Panc1 (cell line): ENCODE results near the gene MYPN. TPM values are rescaled to one million over a fixed set of nuclear protein-coding genes. Genes with fewer than 3 reads are reported as not detected.

Experiments
- ATAC-seq: fragments of 200-7000 bp; cut with Tn5 transposase; 2 replicates; pipeline ENCODE4 v1.9.1; 2020; ENCODE audit warnings: mild to moderate bottlenecking, moderate library complexity
- BruUV-seq: library from RNA; stranded (reverse); fragments of 400-500 nt; replicated peaks from 2 replicates; lab custom pipeline; 2021; lab: Mats Ljungman, UMichigan
- CTCF ChIA-PET: fragments of 300-600 bp; sonication (Branson Sonifier 250); formaldehyde crosslinking; loops from one replicate; lab custom pipeline; 2022; ENCODE audit warnings: antibody characterized with exemption; lab: Charles Lee
- POLR2A ChIA-PET: fragments of 300-600 bp; sonication (Branson Sonifier 250); formaldehyde crosslinking; loops from one replicate; lab custom pipeline; 2022; ENCODE audit warnings: antibody characterized with exemption; lab: Charles Lee
- DNase-seq: peaks from one replicate; pipeline ENCODE4 v3.0.0-alpha.2; 2010; ENCODE audit warnings: low read depth, low spot score
- H3K27ac ChIP-seq: 2 replicates; pipeline ENCODE4 v1.5.1; 2011; ENCODE audit warnings: mild to moderate bottlenecking, low read length, inconsistent platforms
- H3K27me3 ChIP-seq: fragments of 200-500 bp; sonication (Bioruptor generic); 2 replicates; pipeline ENCODE4 v1.6.0; 2014; ENCODE audit warnings: low read length, inconsistent platforms; ENCODE audit not compliant: control insufficient read depth, insufficient read depth
- H3K36me3 ChIP-seq: fragments of 200-500 bp; sonication (Bioruptor generic); 2 replicates; pipeline ENCODE4 v1.5.1; 2014; ENCODE audit warnings: inconsistent platforms, mild to moderate bottlenecking, low read length, moderate library complexity; ENCODE audit not compliant: control insufficient read depth, insufficient read depth
- H3K4me1 ChIP-seq: 2 replicates; pipeline ENCODE4 v1.5.1; 2011; ENCODE audit warnings: inconsistent platforms, mild to moderate bottlenecking, low read length, moderate library complexity; ENCODE audit not compliant: control insufficient read depth, insufficient read depth
- H3K4me3 ChIP-seq, 2 experiments: 2 replicates each; pipeline ENCODE4 v1.5.1; 2011 to 2012; ENCODE audit warnings: low read depth in 2 of 2, low read length in 2 of 2, mild to moderate bottlenecking in 2 of 2, inconsistent platforms in 1 of 2, moderate library complexity in 1 of 2
- H3K9me3 ChIP-seq: fragments of 200-500 bp; sonication (Bioruptor generic); 2 replicates; pipeline ENCODE4 v1.5.1; 2014; ENCODE audit warnings: low read depth, mild to moderate bottlenecking, inconsistent platforms, low read length, moderate library complexity; ENCODE audit not compliant: control insufficient read depth, insufficient read depth
- CTCF ChIP-seq: fragments of 450-650 bp; IDR thresholded peaks from 2 replicates; pipeline ENCODE4 v1.5.1; 2017; ENCODE audit warnings: mild to moderate bottlenecking
- POLR2AphosphoS5 ChIP-seq: IDR thresholded peaks from 2 replicates; pipeline ENCODE4 v1.6.1; 2012; ENCODE audit warnings: mild to moderate bottlenecking, low read depth, low read length, moderate library complexity
- REST ChIP-seq, 2 experiments: IDR thresholded peaks; 2 replicates each; pipeline ENCODE4 v1.6.1; 2011 to 2012; ENCODE audit warnings: low read depth in 2 of 2, control low read depth in 1 of 2, low read length in 1 of 2, mild to moderate bottlenecking in 1 of 2, moderate library complexity in 1 of 2; ENCODE audit not compliant: insufficient read depth in 1 of 2
- SIN3A ChIP-seq: IDR thresholded peaks from 2 replicates; pipeline ENCODE4 v1.6.1; 2012; ENCODE audit warnings: low read depth, mild to moderate bottlenecking, low read length, moderate library complexity, borderline replicate concordance; ENCODE audit not compliant: insufficient read depth
- TCF7L2 ChIP-seq: IDR thresholded peaks from 2 replicates; pipeline ENCODE4 v1.6.1; 2011; ENCODE audit warnings: mild to moderate bottlenecking, low read depth, low read length, inconsistent platforms
- in situ Hi-C: cut with HindIII; loops from 2 replicates; pipeline ENCODE4 v1.10.0; 2016; ENCODE audit warnings: low sequenced_read_pairs, low pct_unique_long_range_greater_than_20kb
- intact Hi-C: fragments of 100-400 bp; cut with micrococcal nuclease; formaldehyde crosslinking; loops from one replicate; pipeline ENCODE4 v1.10.0; 2022; ENCODE audit not compliant: unreplicated experiment
- total RNA-seq: library from RNA; stranded (reverse); gene quantifications from one replicate; pipeline ENCODE4 v1.2.1, GENCODE V29; 2021; ENCODE audit not compliant: unreplicated experiment

Gene MYPN
- total RNA-seq, 1 experiment from 2014 or later: 39.1 TPM

GRCh38 chr10:68158031-68158430, 48.7 kb downstream of the MYPN start:
- H3K4me1 ChIP-seq: peaks cover 48% of the 10 kb centered on the region
- intact Hi-C loops: no loop called here

GRCh38 chr10:68163735-68164134, 54.4 kb downstream of the MYPN start:
- in situ Hi-C loops: no loop called here
- BruUV-seq: no TSS peak
- no peak for DNase-seq

More at GRCh38 chr10:68158031-68158430, 48.7 kb downstream of the MYPN start:
- BruUV-seq: no TSS peak
- peak overlapping the region; percentile 99; the same call in 1 of the 2 replicates for H3K27ac ChIP-seq
- in situ Hi-C loops: no loop called here
- CTCF ChIA-PET: interaction anchor here (0.6 to 4.4 kb wide), 6 partner anchors 12 to 196 kb away, joined by 3 to 47 read pairs (median 6); no protein-coding TSS in a partner anchor
- no peaks in the 10 kb centered on the region for H3K27me3 ChIP-seq
- no peak overlapping the region for H3K4me3 ChIP-seq
- H3K9me3 ChIP-seq: no peaks in the 10 kb centered on the region
- DNase-seq (no peak), ATAC-seq (no peak)
- POLR2A ChIA-PET: interaction anchor here (0.6 kb wide), 2 partner anchors 64 to 1023 kb away, joined by 3 to 6 read pairs; no protein-coding TSS in a partner anchor
- peaks cover 7% of the 10 kb centered on the region; the same call in 1 of the 2 replicates for H3K36me3 ChIP-seq
- TF ChIP-seq TCF7L2: no peak
- TF ChIP-seq SIN3A: no peak
- TF ChIP-seq POLR2AphosphoS5: no peak
- no peak for TF ChIP-seq REST (IDR thresholded peaks at IDR 0.05; ENCODE audit: insufficient read depth in 1 of 2, low read depth in 2 of 2, low read length in 1 of 2)
- no peak for TF ChIP-seq CTCF

More at GRCh38 chr10:68163735-68164134, 54.4 kb downstream of the MYPN start:
- H3K4me3 ChIP-seq: no peak overlapping the region
- no peaks in the 10 kb centered on the region for H3K4me1 ChIP-seq
- H3K27ac ChIP-seq: no peak overlapping the region
- ATAC-seq: no peak
- H3K36me3 ChIP-seq: 0 out of 2 replicates have a peak, but pooled peaks cover 3% of the 10 kb centered on the region
- TF ChIP-seq POLR2AphosphoS5 (no peak), CTCF (no peak), SIN3A (no peak), TCF7L2 (no peak), REST (IDR thresholded peaks at IDR 0.05; ENCODE audit: insufficient read depth in 1 of 2, low read depth in 2 of 2, low read length in 1 of 2) (no peak)
- POLR2A ChIA-PET: interaction anchor here (0.7 kb wide), 1 partner anchor 11 kb away, joined by 3 read pairs; no protein-coding TSS in a partner anchor
- H3K9me3 ChIP-seq: no peaks in the 10 kb centered on the region
- CTCF ChIA-PET: no interaction called here
- intact Hi-C loops: no loop called here
- H3K27me3 ChIP-seq: no peaks in the 10 kb centered on the region
